SK-N-SH (cell line): Measurements from ENCODE around the gene LGI4. TPM values are rescaled to one million over a fixed set of nuclear protein-coding genes. Genes with fewer than 3 reads are reported as not detected.

Experiments
- CTCF ChIA-PET: fragments of 300-600, 350-600 bp; formaldehyde crosslinking; extraction: SDS; loops from one replicate; lab custom pipeline; 2021; lab: Yijun Ruan, JAX
- POLR2A ChIA-PET: fragments of 350-600 bp; sonication (Branson Sonifier 250); formaldehyde crosslinking; extraction: SDS; loops from one replicate; lab custom pipeline; 2020; ENCODE audit warnings: antibody characterized with exemption, inconsistent platforms; lab: Yijun Ruan, JAX
- DNase-seq: peaks from one replicate; pipeline ENCODE4 v3.0.0; 2012
- H2AFZ ChIP-seq: fragments of 200-600 bp; sonication (generic); 2 replicates; pipeline ENCODE4 v1.8.1; 2016; ENCODE audit warnings: antibody characterized with exemption, mild to moderate bottlenecking, low read depth
- H3F3A ChIP-seq: fragments of 200-600 bp; sonication (generic); replicated peaks from 2 replicates; pipeline ENCODE3; 2016; ENCODE audit warnings: antibody characterized with exemption, mild to moderate bottlenecking; ENCODE audit not compliant: insufficient read depth
- H3K27ac ChIP-seq, 2 experiments: fragments of 200-500 bp in 1 of 2; fragments of 200-600 bp in 1 of 2; sonication (Bioruptor generic) in 1 of 2; sonication (generic), shearing (Covaris generic) in 1 of 2; 2 replicates each; pipeline versions ENCODE4 v1.5.1 to v1.6.1; 2014 to 2016; ENCODE audit warnings: low read depth in 2 of 2, inconsistent platforms in 1 of 2, low read length in 1 of 2, mild to moderate bottlenecking in 1 of 2, mixed read lengths in 1 of 2
- H3K27me3 ChIP-seq: fragments of 200-600 bp; sonication (generic), shearing (Covaris generic); 2 replicates; pipeline ENCODE4 v1.6.1; 2016; ENCODE audit warnings: mixed run types; ENCODE audit not compliant: insufficient read depth
- H3K36me3 ChIP-seq, 2 experiments: fragments of 200-500 bp in 1 of 2; fragments of 200-600 bp in 1 of 2; sonication (Bioruptor generic) in 1 of 2; sonication (generic) in 1 of 2; replicated peaks in 1 of 2; 2 replicates each; pipeline versions ENCODE3 to v1.5.1; 2014 to 2016; ENCODE audit warnings: low read length in 1 of 2, mild to moderate bottlenecking in 1 of 2; ENCODE audit not compliant: insufficient read depth in 2 of 2, control insufficient read depth in 1 of 2
- H3K4me1 ChIP-seq, 2 experiments: fragments of 200-500 bp in 1 of 2; fragments of 200-600 bp in 1 of 2; sonication (Bioruptor generic) in 1 of 2; sonication (generic), shearing (Covaris generic) in 1 of 2; 2 replicates each; pipeline versions ENCODE4 v1.5.1 to v1.6.1; 2014 to 2016; ENCODE audit warnings: low read depth in 1 of 2, low read length in 1 of 2, mixed run types in 1 of 2; ENCODE audit not compliant: insufficient read depth in 2 of 2, control insufficient read depth in 1 of 2
- H3K4me2 ChIP-seq: fragments of 200-600 bp; sonication (generic), shearing (Covaris generic); 2 replicates; pipeline ENCODE4 v1.6.1; 2017; ENCODE audit warnings: mixed run types
- H3K4me3 ChIP-seq, 2 experiments: fragments of 200-500 bp in 1 of 2; fragments of 200-600 bp in 1 of 2; sonication (Bioruptor generic) in 1 of 2; sonication (generic), shearing (Covaris generic) in 1 of 2; 2 replicates each; pipeline versions ENCODE4 v1.5.1 to v1.8.1; 2014 to 2016; ENCODE audit warnings: low read depth in 2 of 2, inconsistent platforms in 1 of 2, low read length in 1 of 2, mild to moderate bottlenecking in 1 of 2, mixed read lengths in 1 of 2, moderate library complexity in 1 of 2
- H3K79me2 ChIP-seq: fragments of 200-600 bp; sonication (generic); 2 replicates; pipeline ENCODE4 v1.8.1; 2017; ENCODE audit warnings: mild to moderate bottlenecking; ENCODE audit not compliant: insufficient read depth
- H3K9ac ChIP-seq: fragments of 200-600 bp; sonication (generic); 2 replicates; pipeline ENCODE4 v1.6.1; 2017; ENCODE audit warnings: mixed run types
- H3K9me2 ChIP-seq: fragments of 200-600 bp; sonication (generic); 2 replicates; pipeline ENCODE4 v1.6.1; 2017; ENCODE audit warnings: mixed run types
- H3K9me3 ChIP-seq: fragments of 200-600 bp; sonication (generic); 2 replicates; pipeline ENCODE4 v1.6.1; 2017; ENCODE audit warnings: mixed run types, mild to moderate bottlenecking, moderate library complexity
- H4K20me1 ChIP-seq: fragments of 200-600 bp; sonication (generic); 2 replicates; pipeline ENCODE4 v1.6.1; 2017; ENCODE audit warnings: mild to moderate bottlenecking, mixed run types; ENCODE audit not compliant: insufficient read depth
- CHD2 ChIP-seq: fragments of 150-350 bp; IDR thresholded peaks from 2 replicates; pipeline ENCODE4 v1.6.1; 2018; ENCODE audit warnings: low read length; ENCODE audit not compliant: partially characterized antibody
- CTCF ChIP-seq: fragments of 200-600 bp; sonication (generic); IDR thresholded peaks from 2 replicates; pipeline ENCODE4 v1.6.1; 2017; ENCODE audit warnings: antibody characterized with exemption, mild to moderate bottlenecking, moderate library complexity
- ELF1 ChIP-seq: IDR thresholded peaks from 2 replicates; pipeline ENCODE4 v1.4.0; 2012
- FOSL2 ChIP-seq: IDR thresholded peaks from 2 replicates; pipeline ENCODE4 v1.4.0; 2012; ENCODE audit warnings: low read depth, mild to moderate bottlenecking, moderate library complexity, borderline replicate concordance
- FOXJ3 ChIP-seq: sonication (generic); formaldehyde crosslinking; IDR thresholded peaks from 2 replicates; pipeline ENCODE4 v1.5.1; 2020; ENCODE audit warnings: mild to moderate bottlenecking, missing genetic modification reagents
- FOXM1 ChIP-seq: IDR thresholded peaks from 2 replicates; pipeline ENCODE4 v1.4.0; 2012; ENCODE audit warnings: low read depth, mild to moderate bottlenecking
- GABPA ChIP-seq: IDR thresholded peaks from 2 replicates; pipeline ENCODE4 v1.4.0; 2012; ENCODE audit warnings: low read depth, mild to moderate bottlenecking
- GATA2 ChIP-seq: sonication (generic); formaldehyde crosslinking; IDR thresholded peaks from 2 replicates; pipeline ENCODE4 v1.5.0; 2020; ENCODE audit warnings: mild to moderate bottlenecking, missing genetic modification reagents
- JUND ChIP-seq: IDR thresholded peaks from 2 replicates; pipeline ENCODE4 v1.4.0; 2012
- MXI1 ChIP-seq: IDR thresholded peaks from 2 replicates; pipeline ENCODE4 v1.6.1; 2012; ENCODE audit warnings: mild to moderate bottlenecking, low read depth, low read length, improper control_type of control experiment
- PBX3 ChIP-seq: IDR thresholded peaks from 2 replicates; pipeline ENCODE4; 2012
- POLR2AphosphoS5 ChIP-seq: IDR thresholded peaks from 2 replicates; pipeline ENCODE4 v1.6.1; 2012; ENCODE audit warnings: low read depth, low read length
- RCOR1 ChIP-seq: fragments of 150-350 bp; IDR thresholded peaks from 2 replicates; pipeline ENCODE4 v1.6.1; 2017; ENCODE audit warnings: antibody characterized with exemption, low read length
- RFX5 ChIP-seq: IDR thresholded peaks from 2 replicates; pipeline ENCODE4 v1.6.1; 2012; ENCODE audit warnings: mild to moderate bottlenecking, improper control_type of control experiment, low read length
- SIN3A ChIP-seq: IDR thresholded peaks from 2 replicates; pipeline ENCODE4 v1.6.1; 2012; ENCODE audit warnings: low read depth, mild to moderate bottlenecking, low read length, moderate library complexity, borderline replicate concordance
- SMC3 ChIP-seq: IDR thresholded peaks from 2 replicates; pipeline ENCODE4 v1.6.1; 2012; ENCODE audit warnings: low read depth, low read length, improper control_type of control experiment
- TCF12 ChIP-seq: IDR thresholded peaks from 2 replicates; pipeline ENCODE4 v1.4.0; 2012
- WGBS: methylation state at CpG from one replicate; pipeline ENCODE4 v1.1.6; 2017; ENCODE audit warnings: low lambda C conversion rate; 5-methylcytosine and 5-hydroxymethylcytosine counted together
- polyA plus RNA-seq, 3 experiments: library from polyadenylated mRNA; depleted of rRNA; stranded (reverse); fragments of >200 nt; gene quantifications; 2 replicates each; pipeline ENCODE4 v1.2.3, GENCODE V29; 2012
- TF ChIP-seq, protein P1 (sequence below): IDR thresholded peaks from 2 replicates; pipeline ENCODE4 v1.4.0; 2012; ENCODE audit warnings: low read depth

The LGI4 gene
- polyA plus RNA-seq, 1 of the 3 experiments (the other 2 are of a cell fraction), result 0.05 TPM

DNA sequence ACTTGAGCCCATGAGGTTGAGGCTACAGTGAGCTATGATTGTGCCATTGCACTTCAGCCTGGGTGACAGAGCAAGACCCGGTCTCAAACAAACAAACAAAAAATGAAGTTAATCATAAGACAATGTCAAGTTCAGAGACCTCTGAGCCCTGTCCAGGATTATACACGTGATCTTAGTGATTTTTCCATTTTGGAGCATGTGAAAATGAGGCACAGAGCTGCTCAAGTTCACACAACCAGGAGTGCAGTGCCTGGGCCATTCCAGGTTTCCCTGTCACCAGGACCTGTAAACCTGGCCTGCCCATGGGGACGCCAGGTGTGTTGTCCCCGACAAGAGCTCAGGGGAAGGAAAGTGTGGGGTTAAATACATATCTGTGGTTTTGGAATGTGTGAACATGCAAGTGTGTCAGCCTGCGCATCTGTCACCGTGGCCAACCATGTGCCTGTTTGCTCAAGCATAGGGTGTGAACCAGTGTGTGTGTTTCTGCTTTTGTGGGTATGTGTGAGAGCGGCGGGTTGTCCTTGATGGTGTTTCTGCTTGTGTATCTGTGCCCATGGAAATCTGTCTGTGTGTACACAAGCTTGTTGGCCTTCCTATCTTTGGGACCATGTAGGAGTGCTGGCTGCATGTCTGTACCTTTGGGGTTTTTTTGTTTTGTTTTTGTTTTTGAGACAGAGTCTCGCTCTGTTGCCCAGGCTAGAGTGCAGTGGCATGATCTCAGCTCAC is 2.3 kb upstream of the LGI4 start:
- no peak overlapping the region for H3K27ac ChIP-seq
- H3K4me3 ChIP-seq, result no peak overlapping the region
- no peak overlapping the region for H2AFZ ChIP-seq
- CTCF ChIA-PET, result interaction anchor here (0.7 to 5.4 kb wide), 10 partner anchors 8 to 92 kb away, joined by 3 to 66 read pairs (median 16); partner anchors contain the start of gene FXYD3
- H3K4me1 ChIP-seq, result peaks cover 0 to 17% of the 10 kb centered on the region in 2 experiments; a peak in 2 of 4 replicates
- peaks cover 16% of the 10 kb centered on the region; the same call in 1 of the 2 replicates for H3K27me3 ChIP-seq
- DNase-seq, result no peak
- no peak overlapping the region for H3K9ac ChIP-seq
- POLR2A ChIA-PET, result no interaction called here
- no peak overlapping the region for H3K4me2 ChIP-seq
- H3F3A ChIP-seq, result peaks cover 6% of the 10 kb centered on the region
- TF ChIP-seq CTCF (no peak), SIN3A (no peak), FOXJ3 (CRISPR knock-in tag) (no peak), RFX5 (no peak), JUND (no peak), ELF1 (no peak), PBX3 (no peak), FOSL2 (no peak), GABPA (no peak), SMC3 (no peak), CHD2 (no peak), TCF12 (no peak), POLR2AphosphoS5 (no peak), RCOR1 (no peak), MXI1 (no peak), FOXM1 (no peak), GATA2 (CRISPR knock-in tag) (no peak)
- TF ChIP-seq, protein P1, sequence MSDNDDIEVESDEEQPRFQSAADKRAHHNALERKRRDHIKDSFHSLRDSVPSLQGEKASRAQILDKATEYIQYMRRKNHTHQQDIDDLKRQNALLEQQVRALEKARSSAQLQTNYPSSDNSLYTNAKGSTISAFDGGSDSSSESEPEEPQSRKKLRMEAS, result no peak
- WGBS, result 62% methylated on average over 9 of the region's 9 CpGs
- no peaks in the 10 kb centered on the region for H3K9me3 ChIP-seq
- no peaks in the 10 kb centered on the region for H3K79me2 ChIP-seq
- H3K9me2 ChIP-seq, result no peaks in the 10 kb centered on the region
- no peaks in the 10 kb centered on the region for H3K36me3 ChIP-seq
- H4K20me1 ChIP-seq, result no peaks in the 10 kb centered on the region
